SK-N-SH (cell line): ENCODE measurements around the gene RER1. TPM values are rescaled to one million over a fixed set of nuclear protein-coding genes. Genes with fewer than 3 reads are reported as not detected.
A peak's percentile ranks its signal among the peaks of the same experiment; 100 is the strongest.

ENCODE experiments used
- CTCF ChIA-PET: fragments of 300-600, 350-600 bp; formaldehyde crosslinking; extraction: SDS; loops from one replicate; lab custom pipeline; 2021; lab: Yijun Ruan, JAX
- POLR2A ChIA-PET: fragments of 350-600 bp; sonication (Branson Sonifier 250); formaldehyde crosslinking; extraction: SDS; loops from one replicate; lab custom pipeline; 2020; ENCODE audit warnings: antibody characterized with exemption, inconsistent platforms; lab: Yijun Ruan, JAX
- DNase-seq: peaks from one replicate; pipeline ENCODE4 v3.0.0; 2012
- H2AFZ ChIP-seq: fragments of 200-600 bp; sonication (generic); 2 replicates; pipeline ENCODE4 v1.8.1; 2016; ENCODE audit warnings: antibody characterized with exemption, mild to moderate bottlenecking, low read depth
- H3F3A ChIP-seq: fragments of 200-600 bp; sonication (generic); replicated peaks from 2 replicates; pipeline ENCODE3; 2016; ENCODE audit warnings: antibody characterized with exemption, mild to moderate bottlenecking; ENCODE audit not compliant: insufficient read depth
- H3K27ac ChIP-seq, 2 experiments: fragments of 200-500 bp in 1 of 2; fragments of 200-600 bp in 1 of 2; sonication (Bioruptor generic) in 1 of 2; sonication (generic), shearing (Covaris generic) in 1 of 2; 2 replicates each; pipeline versions ENCODE4 v1.5.1 to v1.6.1; 2014 to 2016; ENCODE audit warnings: low read depth in 2 of 2, inconsistent platforms in 1 of 2, low read length in 1 of 2, mild to moderate bottlenecking in 1 of 2, mixed read lengths in 1 of 2
- H3K27me3 ChIP-seq: fragments of 200-600 bp; sonication (generic), shearing (Covaris generic); 2 replicates; pipeline ENCODE4 v1.6.1; 2016; ENCODE audit warnings: mixed run types; ENCODE audit not compliant: insufficient read depth
- H3K36me3 ChIP-seq, 2 experiments: fragments of 200-500 bp in 1 of 2; fragments of 200-600 bp in 1 of 2; sonication (Bioruptor generic) in 1 of 2; sonication (generic) in 1 of 2; replicated peaks in 1 of 2; 2 replicates each; pipeline versions ENCODE3 to v1.5.1; 2014 to 2016; ENCODE audit warnings: low read length in 1 of 2, mild to moderate bottlenecking in 1 of 2; ENCODE audit not compliant: insufficient read depth in 2 of 2, control insufficient read depth in 1 of 2
- H3K4me1 ChIP-seq, 2 experiments: fragments of 200-500 bp in 1 of 2; fragments of 200-600 bp in 1 of 2; sonication (Bioruptor generic) in 1 of 2; sonication (generic), shearing (Covaris generic) in 1 of 2; 2 replicates each; pipeline versions ENCODE4 v1.5.1 to v1.6.1; 2014 to 2016; ENCODE audit warnings: low read depth in 1 of 2, low read length in 1 of 2, mixed run types in 1 of 2; ENCODE audit not compliant: insufficient read depth in 2 of 2, control insufficient read depth in 1 of 2
- H3K4me2 ChIP-seq: fragments of 200-600 bp; sonication (generic), shearing (Covaris generic); 2 replicates; pipeline ENCODE4 v1.6.1; 2017; ENCODE audit warnings: mixed run types
- H3K4me3 ChIP-seq, 2 experiments: fragments of 200-500 bp in 1 of 2; fragments of 200-600 bp in 1 of 2; sonication (Bioruptor generic) in 1 of 2; sonication (generic), shearing (Covaris generic) in 1 of 2; 2 replicates each; pipeline versions ENCODE4 v1.5.1 to v1.8.1; 2014 to 2016; ENCODE audit warnings: low read depth in 2 of 2, inconsistent platforms in 1 of 2, low read length in 1 of 2, mild to moderate bottlenecking in 1 of 2, mixed read lengths in 1 of 2, moderate library complexity in 1 of 2
- H3K79me2 ChIP-seq: fragments of 200-600 bp; sonication (generic); 2 replicates; pipeline ENCODE4 v1.8.1; 2017; ENCODE audit warnings: mild to moderate bottlenecking; ENCODE audit not compliant: insufficient read depth
- H3K9ac ChIP-seq: fragments of 200-600 bp; sonication (generic); 2 replicates; pipeline ENCODE4 v1.6.1; 2017; ENCODE audit warnings: mixed run types
- H3K9me2 ChIP-seq: fragments of 200-600 bp; sonication (generic); 2 replicates; pipeline ENCODE4 v1.6.1; 2017; ENCODE audit warnings: mixed run types
- H3K9me3 ChIP-seq: fragments of 200-600 bp; sonication (generic); 2 replicates; pipeline ENCODE4 v1.6.1; 2017; ENCODE audit warnings: mixed run types, mild to moderate bottlenecking, moderate library complexity
- H4K20me1 ChIP-seq: fragments of 200-600 bp; sonication (generic); 2 replicates; pipeline ENCODE4 v1.6.1; 2017; ENCODE audit warnings: mild to moderate bottlenecking, mixed run types; ENCODE audit not compliant: insufficient read depth
- EP300 ChIP-seq, 2 experiments: IDR thresholded peaks; 2 replicates each; pipeline versions ENCODE4 v1.4.0 to v1.6.1; 2012; ENCODE audit warnings: borderline replicate concordance in 1 of 2, low read depth in 1 of 2, low read length in 1 of 2
- FOXM1 ChIP-seq: IDR thresholded peaks from 2 replicates; pipeline ENCODE4 v1.4.0; 2012; ENCODE audit warnings: low read depth, mild to moderate bottlenecking
- GABPA ChIP-seq: IDR thresholded peaks from 2 replicates; pipeline ENCODE4 v1.4.0; 2012; ENCODE audit warnings: low read depth, mild to moderate bottlenecking
- JUND ChIP-seq: IDR thresholded peaks from 2 replicates; pipeline ENCODE4 v1.4.0; 2012
- MEF2A ChIP-seq: IDR thresholded peaks from 2 replicates; pipeline ENCODE4 v1.4.0; 2012; ENCODE audit warnings: low read depth, borderline replicate concordance
- REST ChIP-seq: IDR thresholded peaks from 2 replicates; pipeline ENCODE4 v1.6.1; 2012; ENCODE audit warnings: mild to moderate bottlenecking, low read depth, low read length, moderate library complexity
- TAF1 ChIP-seq: IDR thresholded peaks from 2 replicates; pipeline ENCODE4 v1.6.1; 2012; ENCODE audit warnings: low read depth, mild to moderate bottlenecking, low read length, moderate library complexity, borderline replicate concordance
- TCF12 ChIP-seq: IDR thresholded peaks from 2 replicates; pipeline ENCODE4 v1.4.0; 2012
- USF2 ChIP-seq: fragments of 150-350 bp; IDR thresholded peaks from 2 replicates; pipeline ENCODE4 v1.6.1; 2017; ENCODE audit warnings: antibody characterized with exemption, low read length, low read depth, borderline replicate concordance
- YY1 ChIP-seq: IDR thresholded peaks from 2 replicates; pipeline ENCODE4 v1.4.0; 2012; ENCODE audit warnings: low read depth, mild to moderate bottlenecking
- WGBS: methylation state at CpG from one replicate; pipeline ENCODE4 v1.1.6; 2017; ENCODE audit warnings: low lambda C conversion rate; 5-methylcytosine and 5-hydroxymethylcytosine counted together
- polyA plus RNA-seq, 3 experiments: library from polyadenylated mRNA; depleted of rRNA; stranded (reverse); fragments of >200 nt; gene quantifications; 2 replicates each; pipeline ENCODE4 v1.2.3, GENCODE V29; 2012
- TF ChIP-seq, protein P1 (sequence below): IDR thresholded peaks from 2 replicates; pipeline ENCODE4 v1.4.0; 2012; ENCODE audit warnings: low read depth, borderline replicate concordance

The RER1 gene
- polyA plus RNA-seq, 1 of the 3 experiments (the other 2 are of a cell fraction), result 181 TPM

DNA sequence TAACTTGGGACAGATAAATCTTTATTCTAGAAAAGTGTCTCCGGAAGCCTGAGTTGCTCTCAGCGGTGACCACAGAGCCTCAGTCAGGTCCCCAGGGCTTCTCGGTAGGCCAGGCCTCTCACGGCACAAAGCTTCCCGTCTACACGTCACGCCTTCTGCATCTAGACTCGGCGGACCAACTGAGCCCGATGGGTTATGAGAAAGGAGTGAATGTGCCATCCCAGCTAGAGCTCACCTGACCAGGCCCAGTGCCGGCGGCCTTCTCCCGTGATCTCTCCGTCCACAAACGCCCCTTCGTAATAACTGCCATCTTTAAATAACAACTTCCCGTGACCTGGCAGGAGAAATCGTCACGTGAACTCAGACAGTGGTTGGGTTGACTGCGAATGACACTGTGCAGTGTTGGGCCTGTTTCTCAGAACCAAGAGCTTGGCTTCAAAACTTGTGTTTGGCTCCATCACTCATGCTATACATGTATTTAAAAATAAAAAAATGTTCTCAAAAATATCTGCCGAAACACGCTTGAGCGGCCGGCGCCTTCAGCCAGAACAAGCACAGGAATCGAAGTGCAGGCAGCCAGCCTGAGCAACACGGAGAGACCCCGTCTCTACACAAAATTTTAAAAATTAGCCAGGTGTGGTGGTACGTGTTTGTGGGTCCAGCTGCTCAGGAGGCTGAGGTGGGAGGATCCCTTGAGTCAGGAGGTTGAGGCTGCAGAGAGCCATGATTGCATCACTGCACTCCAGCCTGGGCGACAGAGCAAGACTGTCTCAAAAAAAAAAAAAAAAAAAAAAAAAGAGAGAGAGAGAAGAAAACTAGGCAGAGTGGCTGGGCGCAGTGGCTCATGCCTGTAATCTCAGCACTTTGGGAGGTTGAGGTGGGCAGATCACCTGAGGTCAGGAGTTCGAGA is 3.4 kb upstream of the RER1 start:
- CTCF ChIA-PET, result interaction anchor here (0.6 to 7.8 kb wide), 4 partner anchors 183 to 213 kb away, joined by 3 to 64 read pairs (median 3); partner anchors contain the start of gene FAAP20
- no peak overlapping the region for H3K9ac ChIP-seq
- no peaks in the 10 kb centered on the region for H3K27me3 ChIP-seq
- H3K9me2 ChIP-seq, result no peaks in the 10 kb centered on the region
- peaks cover 0 to 16% of the 10 kb centered on the region in 2 experiments; a peak in 2 of 4 replicates for H3K4me1 ChIP-seq
- no peak overlapping the region for H2AFZ ChIP-seq
- H3F3A ChIP-seq, result no peaks in the 10 kb centered on the region
- no peaks in the 10 kb centered on the region for H3K9me3 ChIP-seq
- POLR2A ChIA-PET, result no interaction called here
- peaks cover 8% of the 10 kb centered on the region for H4K20me1 ChIP-seq
- no peak overlapping the region for H3K4me3 ChIP-seq
- H3K36me3 ChIP-seq, result peaks cover 0 to 20% of the 10 kb centered on the region in 2 experiments
- 96% methylated on average over 32 of the region's 32 CpGs for WGBS
- TF ChIP-seq USF2 (no peak), MEF2A (no peak), TAF1 (no peak), EP300 (IDR thresholded peaks at IDR 0.05; ENCODE audit: borderline replicate concordance in 1 of 2, low read depth in 1 of 2, low read length in 1 of 2) (no peak), YY1 (no peak)
- TF ChIP-seq, all 33 proteins: peak for 0
- Histone ChIP-seq H3K79me2 (peaks cover 33% of the 10 kb centered on the region), H3K27ac (no peak overlapping the region), H3K4me2 (no peak overlapping the region)
- DNase-seq, result no peak

DNA sequence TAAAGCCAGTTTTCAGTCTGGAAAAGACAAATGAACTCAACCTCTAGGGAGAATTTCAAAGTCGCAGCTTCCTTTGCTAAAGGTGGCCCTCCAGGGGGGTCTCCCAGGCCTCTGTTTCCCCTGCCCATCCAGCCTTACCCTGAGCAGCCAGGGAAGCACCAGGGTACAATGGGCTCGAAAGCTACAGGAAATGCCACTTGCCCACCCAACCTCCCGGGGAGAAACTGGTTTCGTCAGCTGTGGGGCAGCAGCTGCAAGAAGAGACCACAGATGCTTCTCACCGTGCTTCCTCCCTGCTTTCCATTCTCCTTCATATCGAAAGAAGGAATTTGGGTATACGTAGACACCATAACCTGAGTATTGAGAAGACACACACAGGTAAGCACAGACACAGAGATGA is 2.0 kb upstream of the RER1 start:
- H3K4me1 ChIP-seq, result peaks cover 0 to 24% of the 10 kb centered on the region in 2 experiments; a peak in 2 of 4 replicates
- no peak overlapping the region for H2AFZ ChIP-seq
- H3K9me2 ChIP-seq, result no peaks in the 10 kb centered on the region
- H3K4me3 ChIP-seq, result no peak overlapping the region
- ChIA-PET CTCF (interaction anchor here (1.4 to 7.8 kb wide), 3 partner anchors 8 to 215 kb away, joined by 3 to 64 read pairs (median 19); partner anchors contain the start of gene FAAP20), POLR2A (no interaction called here)
- H3K36me3 ChIP-seq, result peaks cover 0 to 32% of the 10 kb centered on the region in 2 experiments
- H3K79me2 ChIP-seq, result peaks cover 47% of the 10 kb centered on the region
- H4K20me1 ChIP-seq, result peaks cover 20% of the 10 kb centered on the region
- H3K27me3 ChIP-seq, result no peaks in the 10 kb centered on the region
- H3K27ac ChIP-seq, result no peak overlapping the region
- TF ChIP-seq JUND, result no peak
- no peak for TF ChIP-seq FOXM1
- no peak for TF ChIP-seq GABPA
- no peak for TF ChIP-seq TCF12
- TF ChIP-seq, protein P1, sequence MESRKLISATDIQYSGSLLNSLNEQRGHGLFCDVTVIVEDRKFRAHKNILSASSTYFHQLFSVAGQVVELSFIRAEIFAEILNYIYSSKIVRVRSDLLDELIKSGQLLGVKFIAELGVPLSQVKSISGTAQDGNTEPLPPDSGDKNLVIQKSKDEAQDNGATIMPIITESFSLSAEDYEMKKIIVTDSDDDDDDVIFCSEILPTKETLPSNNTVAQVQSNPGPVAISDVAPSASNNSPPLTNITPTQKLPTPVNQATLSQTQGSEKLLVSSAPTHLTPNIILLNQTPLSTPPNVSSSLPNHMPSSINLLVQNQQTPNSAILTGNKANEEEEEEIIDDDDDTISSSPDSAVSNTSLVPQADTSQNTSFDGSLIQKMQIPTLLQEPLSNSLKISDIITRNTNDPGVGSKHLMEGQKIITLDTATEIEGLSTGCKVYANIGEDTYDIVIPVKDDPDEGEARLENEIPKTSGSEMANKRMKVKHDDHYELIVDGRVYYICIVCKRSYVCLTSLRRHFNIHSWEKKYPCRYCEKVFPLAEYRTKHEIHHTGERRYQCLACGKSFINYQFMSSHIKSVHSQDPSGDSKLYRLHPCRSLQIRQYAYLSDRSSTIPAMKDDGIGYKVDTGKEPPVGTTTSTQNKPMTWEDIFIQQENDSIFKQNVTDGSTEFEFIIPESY, result no peak
- no peak for TF ChIP-seq REST
- H3K9ac ChIP-seq, result no peak overlapping the region
- no peak for DNase-seq
- peak overlapping the region; percentile 88; the same call in 1 of the 2 replicates for H3K4me2 ChIP-seq
- no peaks in the 10 kb centered on the region for H3K9me3 ChIP-seq
- WGBS, result 90% methylated on average over 7 of the region's 7 CpGs
- no peaks in the 10 kb centered on the region for H3F3A ChIP-seq
